Chondrocyte (in vitro differentiated cells): ENCODE results near the gene IRF7. TPM values are rescaled to one million over a fixed set of nuclear protein-coding genes. Genes with fewer than 3 reads are reported as not detected.

Experiments used
- DNase-seq: peaks from one replicate; pipeline ENCODE4 v3.0.0; 2021; ENCODE audit warnings: mixed read lengths, low spot score
- H3K27ac Mint-ChIP-seq: one replicate; pipeline ENCODE4 v1.8.0; 2021; ENCODE audit warnings: mild to moderate bottlenecking, moderate library complexity, mixed read lengths; ENCODE audit not compliant: unreplicated experiment
- H3K27me3 Mint-ChIP-seq: 2 replicates; pipeline ENCODE4 v1.8.0; 2021; ENCODE audit warnings: low read depth, mixed read lengths
- H3K36me3 Mint-ChIP-seq: 2 replicates; pipeline ENCODE4 v1.8.0; 2021; ENCODE audit warnings: low read depth, mixed read lengths
- H3K4me1 Mint-ChIP-seq: 2 replicates; pipeline ENCODE4 v1.8.0; 2021; ENCODE audit warnings: low read depth, mild to moderate bottlenecking, mixed read lengths
- H3K4me3 Mint-ChIP-seq: one replicate; pipeline ENCODE4 v1.8.0; 2021; ENCODE audit warnings: mild to moderate bottlenecking, moderate library complexity, mixed read lengths; ENCODE audit not compliant: unreplicated experiment
- H3K9me3 Mint-ChIP-seq: 2 replicates; pipeline ENCODE4 v1.8.0; 2021; ENCODE audit warnings: low read depth, mixed read lengths
- total RNA-seq: library from RNA; stranded (reverse); gene quantifications from 3 replicates; pipeline ENCODE4 v1.2.1, GENCODE V29; 2021
- TF ChIP-seq, protein P1 (sequence below): fragments of 200-600 bp; sonication (generic); IDR thresholded peaks from 2 replicates; pipeline ENCODE4 v1.5.0; 2021; ENCODE audit warnings: antibody characterized with exemption, mild to moderate bottlenecking, moderate library complexity

IRF7 gene
- total RNA-seq, 1 donor from 2014 or later, result 11.4 TPM

DNA sequence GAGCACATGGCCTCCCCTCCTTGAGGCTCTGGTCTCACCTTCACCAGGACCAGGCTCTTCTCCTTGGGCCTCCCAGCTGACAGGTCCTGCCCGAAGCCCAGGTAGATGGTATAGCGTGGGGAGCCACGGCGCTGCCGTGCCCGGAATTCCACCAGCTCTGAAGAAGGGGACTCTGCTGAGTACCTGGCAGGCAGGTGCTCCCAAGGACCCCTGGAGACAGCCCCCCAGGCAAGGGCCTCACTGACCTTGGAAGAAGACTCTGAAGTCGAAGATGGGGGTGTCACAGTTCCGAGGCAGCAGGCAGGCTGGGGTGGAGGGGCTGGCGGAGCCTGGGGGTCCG, 2.8 kb downstream of the IRF7 start:
- Mint-ChIP-seq H3K36me3 (peaks cover 12% of the 10 kb centered on the region), H3K4me3 (no peak overlapping the region), H3K4me1 (peaks cover 14% of the 10 kb centered on the region), H3K27ac (peak overlapping the region; percentile 41), H3K27me3 (no peaks in the 10 kb centered on the region), H3K9me3 (no peaks in the 10 kb centered on the region)
- DNase-seq, result no peak
- TF ChIP-seq, protein P1, sequence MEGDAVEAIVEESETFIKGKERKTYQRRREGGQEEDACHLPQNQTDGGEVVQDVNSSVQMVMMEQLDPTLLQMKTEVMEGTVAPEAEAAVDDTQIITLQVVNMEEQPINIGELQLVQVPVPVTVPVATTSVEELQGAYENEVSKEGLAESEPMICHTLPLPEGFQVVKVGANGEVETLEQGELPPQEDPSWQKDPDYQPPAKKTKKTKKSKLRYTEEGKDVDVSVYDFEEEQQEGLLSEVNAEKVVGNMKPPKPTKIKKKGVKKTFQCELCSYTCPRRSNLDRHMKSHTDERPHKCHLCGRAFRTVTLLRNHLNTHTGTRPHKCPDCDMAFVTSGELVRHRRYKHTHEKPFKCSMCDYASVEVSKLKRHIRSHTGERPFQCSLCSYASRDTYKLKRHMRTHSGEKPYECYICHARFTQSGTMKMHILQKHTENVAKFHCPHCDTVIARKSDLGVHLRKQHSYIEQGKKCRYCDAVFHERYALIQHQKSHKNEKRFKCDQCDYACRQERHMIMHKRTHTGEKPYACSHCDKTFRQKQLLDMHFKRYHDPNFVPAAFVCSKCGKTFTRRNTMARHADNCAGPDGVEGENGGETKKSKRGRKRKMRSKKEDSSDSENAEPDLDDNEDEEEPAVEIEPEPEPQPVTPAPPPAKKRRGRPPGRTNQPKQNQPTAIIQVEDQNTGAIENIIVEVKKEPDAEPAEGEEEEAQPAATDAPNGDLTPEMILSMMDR, result no peak

DNA sequence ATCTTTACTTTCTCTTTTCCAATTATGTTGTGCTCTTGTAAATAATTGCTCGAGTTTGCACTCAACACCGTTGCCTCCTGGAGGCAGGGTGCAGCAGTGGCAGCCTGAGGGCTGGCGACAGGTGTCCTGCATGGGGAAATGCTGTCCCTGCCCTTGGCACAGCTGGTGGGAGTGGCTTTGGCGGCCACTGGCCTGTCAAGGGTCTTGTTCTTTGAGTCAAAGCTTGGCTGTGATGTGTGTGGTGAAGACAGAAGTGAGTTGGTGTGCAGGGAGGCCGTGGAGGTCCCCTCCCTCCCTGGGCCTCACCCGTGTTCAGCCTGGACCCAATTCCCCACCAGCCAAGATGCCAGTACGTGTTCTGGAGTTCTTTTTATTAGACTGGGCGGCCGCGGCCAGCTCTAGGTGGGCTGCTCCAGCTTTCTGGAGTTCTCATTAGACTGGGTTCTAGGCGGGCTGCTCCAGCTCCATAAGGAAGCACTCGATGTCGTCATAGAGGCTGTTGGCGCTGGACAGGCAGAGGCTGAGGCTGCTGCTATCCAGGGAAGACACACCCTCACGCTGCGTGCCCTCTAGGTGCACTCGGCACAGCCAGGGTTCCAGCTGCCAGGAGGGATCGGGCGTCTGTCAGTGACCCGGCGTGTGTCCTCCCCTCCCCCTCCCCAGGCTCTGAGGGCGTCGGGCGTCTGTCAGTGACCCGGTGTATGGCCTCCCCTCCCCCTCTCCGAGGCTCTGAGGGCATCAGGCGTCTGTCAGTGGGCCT, 3.4 kb downstream of the IRF7 start:
- H3K9me3 Mint-ChIP-seq, result no peaks in the 10 kb centered on the region
- peaks cover 14% of the 10 kb centered on the region for H3K4me1 Mint-ChIP-seq
- H3K4me3 Mint-ChIP-seq, result no peak overlapping the region
- no peaks in the 10 kb centered on the region for H3K27me3 Mint-ChIP-seq
- H3K27ac Mint-ChIP-seq, result peak overlapping the region; percentile 29
- TF ChIP-seq, protein P1, result peak; percentile 49
- DNase-seq, result peak; percentile 93
- H3K36me3 Mint-ChIP-seq, result peaks cover 12% of the 10 kb centered on the region

- TF ChIP-seq, protein P1, result no peak
- DNase-seq, result no peak
- Mint-ChIP-seq H3K4me1 (peaks cover 14% of the 10 kb centered on the region), H3K36me3 (peaks cover 19% of the 10 kb centered on the region), H3K27ac (no peak overlapping the region), H3K4me3 (no peak overlapping the region), H3K9me3 (no peaks in the 10 kb centered on the region), H3K27me3 (no peaks in the 10 kb centered on the region)
Observed at GRCh38 chr11:611001-611996, 4.5 kb downstream of the IRF7 start.

DNA sequence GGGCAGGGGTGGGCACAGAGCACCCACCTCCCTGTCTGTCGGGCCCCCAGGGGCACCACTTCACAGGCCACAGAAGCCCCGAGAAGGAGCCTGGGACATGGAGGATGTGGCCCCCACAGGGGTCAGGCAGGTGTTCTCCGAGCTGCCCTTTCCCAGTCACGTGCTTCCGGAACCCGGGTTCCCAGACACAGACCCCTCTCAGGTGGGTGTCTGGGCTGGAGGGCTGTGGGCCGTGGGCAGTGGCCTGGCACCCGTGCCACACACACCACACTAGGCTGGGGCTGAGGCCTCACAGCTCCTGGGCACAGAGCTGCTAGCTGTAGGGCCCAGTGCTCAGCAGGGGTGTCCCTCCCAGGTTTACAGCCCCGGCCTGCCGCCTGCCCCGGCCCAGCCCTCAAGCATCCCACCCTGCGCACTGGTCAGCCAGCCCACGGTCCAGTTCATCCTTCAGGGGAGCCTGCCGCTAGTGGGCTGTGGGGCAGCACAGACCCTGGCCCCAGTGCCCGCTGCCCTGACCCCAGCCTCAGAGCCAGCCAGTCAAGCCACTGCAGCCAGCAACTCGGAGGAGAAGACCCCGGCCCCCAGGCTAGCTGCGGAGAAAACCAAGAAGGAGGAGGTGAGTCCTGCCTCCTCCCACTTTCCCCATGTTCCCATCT, 5.5 kb downstream of the IRF7 start:
- H3K27me3 Mint-ChIP-seq, result no peaks in the 10 kb centered on the region
- peaks cover 19% of the 10 kb centered on the region for H3K36me3 Mint-ChIP-seq
- TF ChIP-seq, protein P1, result no peak
- DNase-seq, result no peak
- no peak overlapping the region for H3K27ac Mint-ChIP-seq
- H3K4me1 Mint-ChIP-seq, result peaks cover 8% of the 10 kb centered on the region
- H3K9me3 Mint-ChIP-seq, result no peaks in the 10 kb centered on the region
- no peak overlapping the region for H3K4me3 Mint-ChIP-seq

DNA sequence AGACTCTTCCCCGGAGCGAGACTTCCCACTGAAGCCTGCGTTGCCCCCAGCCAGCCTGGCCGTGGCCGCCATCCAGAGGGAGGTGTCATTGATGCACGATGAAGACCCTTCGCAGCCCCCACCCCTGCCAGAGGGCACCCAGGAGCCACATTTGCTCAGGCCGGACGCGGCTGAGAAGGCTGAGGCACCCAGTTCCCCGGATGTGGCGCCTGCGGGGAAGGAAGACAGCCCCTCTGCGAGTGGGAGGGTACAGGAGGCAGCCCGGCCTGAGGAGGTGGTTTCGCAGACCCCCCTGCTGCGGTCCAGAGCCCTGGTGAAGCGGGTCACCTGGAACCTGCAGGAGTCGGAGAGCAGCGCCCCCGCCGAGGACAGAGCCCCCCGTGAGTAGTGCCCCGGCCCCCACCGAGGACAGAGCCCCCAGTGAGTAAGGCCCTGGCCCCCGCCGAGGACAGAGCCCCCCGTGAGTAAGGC, 6.4 kb downstream of the IRF7 start:
- no peak overlapping the region for H3K27ac Mint-ChIP-seq
- no peaks in the 10 kb centered on the region for H3K9me3 Mint-ChIP-seq
- H3K4me3 Mint-ChIP-seq, result no peak overlapping the region
- no peaks in the 10 kb centered on the region for H3K27me3 Mint-ChIP-seq
- H3K4me1 Mint-ChIP-seq, result peaks cover 3% of the 10 kb centered on the region
- H3K36me3 Mint-ChIP-seq, result peaks cover 22% of the 10 kb centered on the region
- peak; percentile 84 for DNase-seq
- TF ChIP-seq, protein P1, result no peak
